Ishikawa (cell line): ENCODE results near the gene CACNA2D3.
A peak's percentile ranks its signal among the peaks of the same experiment; 100 is the strongest.

Experiments used
- CEBPB ChIP-seq: IDR thresholded peaks from 2 replicates; pipeline ENCODE4 v1.6.1; 2012
- EGR1 ChIP-seq: IDR thresholded peaks from 2 replicates; pipeline ENCODE4 v1.6.1; 2012
- EP300 ChIP-seq: IDR thresholded peaks from 2 replicates; pipeline ENCODE4 v1.6.1; 2012; ENCODE audit warnings: borderline replicate concordance
- FOXM1 ChIP-seq: IDR thresholded peaks from 2 replicates; pipeline ENCODE4 v1.6.1; 2012; ENCODE audit warnings: low read depth, borderline replicate concordance
- NFIC ChIP-seq: IDR thresholded peaks from 2 replicates; pipeline ENCODE4 v1.6.1; 2012
- RAD21 ChIP-seq: IDR thresholded peaks from 2 replicates; pipeline ENCODE4 v1.6.1; 2012; ENCODE audit warnings: low read depth
- TAF1 ChIP-seq: IDR thresholded peaks from 2 replicates; pipeline ENCODE4 v1.6.1; 2012; ENCODE audit warnings: low read depth, mild to moderate bottlenecking
- TCF12 ChIP-seq: IDR thresholded peaks from 2 replicates; pipeline ENCODE4 v1.6.1; 2012; ENCODE audit warnings: low read depth
- TEAD4 ChIP-seq: IDR thresholded peaks from 2 replicates; pipeline ENCODE4 v1.6.1; 2012
- YY1 ChIP-seq: IDR thresholded peaks from 2 replicates; pipeline ENCODE4 v1.6.1; 2012; ENCODE audit warnings: low read depth
- ZBTB7A ChIP-seq: IDR thresholded peaks from 2 replicates; pipeline ENCODE4 v1.6.1; 2012; ENCODE audit warnings: low read depth
- TF ChIP-seq, protein P1 (sequence below): IDR thresholded peaks from 2 replicates; pipeline ENCODE4 v1.6.1; 2012; ENCODE audit warnings: low read depth, mild to moderate bottlenecking
- TF ChIP-seq, protein P2 (sequence below): IDR thresholded peaks from 2 replicates; pipeline ENCODE4 v1.6.1; 2012
- TF ChIP-seq, protein P3 (sequence below): IDR thresholded peaks from 2 replicates; pipeline ENCODE4 v1.6.1; 2012

The CACNA2D3 gene

DNA sequence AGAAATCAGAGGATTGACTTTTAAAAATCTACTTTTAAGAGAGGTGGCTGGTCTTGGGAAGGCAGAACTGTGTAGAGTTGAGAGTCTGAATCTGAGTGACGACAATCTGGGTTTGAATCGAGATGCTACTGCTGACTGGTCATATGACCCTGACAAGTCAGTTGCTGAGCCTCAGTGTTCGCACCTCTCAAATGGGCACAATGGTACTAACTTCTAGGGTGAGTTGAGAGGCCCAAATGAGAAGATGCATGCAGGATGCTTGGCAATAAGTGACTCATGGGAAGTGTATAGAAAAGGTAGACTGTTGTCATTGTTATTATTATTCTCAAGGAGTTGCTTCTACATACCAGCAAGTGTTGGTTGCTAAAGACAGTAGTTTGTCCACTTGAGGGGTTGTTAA lies 10.3 kb downstream of the CACNA2D3 start:
- no peak for TF ChIP-seq FOXM1
- TF ChIP-seq YY1, result no peak
- no peak for TF ChIP-seq EP300
- no peak for TF ChIP-seq CEBPB
- TF ChIP-seq EGR1, result no peak
- TF ChIP-seq, protein P1, sequence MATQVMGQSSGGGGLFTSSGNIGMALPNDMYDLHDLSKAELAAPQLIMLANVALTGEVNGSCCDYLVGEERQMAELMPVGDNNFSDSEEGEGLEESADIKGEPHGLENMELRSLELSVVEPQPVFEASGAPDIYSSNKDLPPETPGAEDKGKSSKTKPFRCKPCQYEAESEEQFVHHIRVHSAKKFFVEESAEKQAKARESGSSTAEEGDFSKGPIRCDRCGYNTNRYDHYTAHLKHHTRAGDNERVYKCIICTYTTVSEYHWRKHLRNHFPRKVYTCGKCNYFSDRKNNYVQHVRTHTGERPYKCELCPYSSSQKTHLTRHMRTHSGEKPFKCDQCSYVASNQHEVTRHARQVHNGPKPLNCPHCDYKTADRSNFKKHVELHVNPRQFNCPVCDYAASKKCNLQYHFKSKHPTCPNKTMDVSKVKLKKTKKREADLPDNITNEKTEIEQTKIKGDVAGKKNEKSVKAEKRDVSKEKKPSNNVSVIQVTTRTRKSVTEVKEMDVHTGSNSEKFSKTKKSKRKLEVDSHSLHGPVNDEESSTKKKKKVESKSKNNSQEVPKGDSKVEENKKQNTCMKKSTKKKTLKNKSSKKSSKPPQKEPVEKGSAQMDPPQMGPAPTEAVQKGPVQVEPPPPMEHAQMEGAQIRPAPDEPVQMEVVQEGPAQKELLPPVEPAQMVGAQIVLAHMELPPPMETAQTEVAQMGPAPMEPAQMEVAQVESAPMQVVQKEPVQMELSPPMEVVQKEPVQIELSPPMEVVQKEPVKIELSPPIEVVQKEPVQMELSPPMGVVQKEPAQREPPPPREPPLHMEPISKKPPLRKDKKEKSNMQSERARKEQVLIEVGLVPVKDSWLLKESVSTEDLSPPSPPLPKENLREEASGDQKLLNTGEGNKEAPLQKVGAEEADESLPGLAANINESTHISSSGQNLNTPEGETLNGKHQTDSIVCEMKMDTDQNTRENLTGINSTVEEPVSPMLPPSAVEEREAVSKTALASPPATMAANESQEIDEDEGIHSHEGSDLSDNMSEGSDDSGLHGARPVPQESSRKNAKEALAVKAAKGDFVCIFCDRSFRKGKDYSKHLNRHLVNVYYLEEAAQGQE, result no peak
- TF ChIP-seq TEAD4, result no peak
- TF ChIP-seq RAD21, result no peak
- TF ChIP-seq, protein P2, sequence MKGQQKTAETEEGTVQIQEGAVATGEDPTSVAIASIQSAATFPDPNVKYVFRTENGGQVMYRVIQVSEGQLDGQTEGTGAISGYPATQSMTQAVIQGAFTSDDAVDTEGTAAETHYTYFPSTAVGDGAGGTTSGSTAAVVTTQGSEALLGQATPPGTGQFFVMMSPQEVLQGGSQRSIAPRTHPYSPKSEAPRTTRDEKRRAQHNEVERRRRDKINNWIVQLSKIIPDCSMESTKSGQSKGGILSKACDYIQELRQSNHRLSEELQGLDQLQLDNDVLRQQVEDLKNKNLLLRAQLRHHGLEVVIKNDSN, result no peak
- no peak for TF ChIP-seq ZBTB7A

DNA sequence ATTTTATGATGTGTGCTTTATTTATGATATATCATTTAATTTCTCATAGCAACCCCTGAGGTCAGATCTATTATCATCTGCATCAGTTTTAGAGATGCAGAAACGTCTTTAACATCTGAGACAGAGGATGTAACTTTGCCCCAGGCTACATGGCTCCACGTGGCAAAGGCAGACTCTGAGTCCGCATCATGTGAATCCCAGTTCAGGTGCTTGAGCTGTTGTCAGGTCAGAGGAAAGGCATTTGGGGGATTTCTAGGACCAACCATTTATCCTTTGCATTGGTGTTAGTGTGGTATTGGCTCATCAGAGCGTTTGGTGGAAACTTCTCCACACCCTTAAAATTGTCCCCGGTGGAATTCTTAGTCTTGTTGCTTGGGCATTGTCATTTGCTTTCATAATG lies 10.8 kb downstream of the CACNA2D3 start:
- no peak for TF ChIP-seq TEAD4
- TF ChIP-seq, protein P3, sequence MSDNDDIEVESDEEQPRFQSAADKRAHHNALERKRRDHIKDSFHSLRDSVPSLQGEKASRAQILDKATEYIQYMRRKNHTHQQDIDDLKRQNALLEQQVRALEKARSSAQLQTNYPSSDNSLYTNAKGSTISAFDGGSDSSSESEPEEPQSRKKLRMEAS, result no peak

DNA sequence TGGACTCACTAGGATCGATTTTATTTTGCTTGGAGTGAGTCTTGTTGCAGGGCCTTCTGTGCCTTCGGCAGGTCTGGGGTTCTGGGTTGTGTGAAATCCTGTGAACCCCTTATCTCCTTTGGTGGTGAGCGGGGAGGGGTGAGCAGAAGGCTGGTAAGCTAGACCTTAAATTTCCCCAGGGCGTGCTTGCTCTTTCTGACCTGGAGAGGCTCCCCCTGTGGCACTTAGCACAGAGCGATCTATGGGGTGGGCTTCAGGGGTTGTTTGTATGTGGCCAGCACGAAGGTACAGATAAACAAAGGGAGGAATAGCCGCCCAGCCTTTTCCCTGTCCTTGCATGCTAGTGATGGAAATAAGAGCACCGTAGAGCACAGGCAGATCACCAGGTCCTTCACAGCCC lies 11.8 kb downstream of the CACNA2D3 start:
- no peak for TF ChIP-seq TCF12
- no peak for TF ChIP-seq NFIC
- TF ChIP-seq, protein P1, result no peak
- TF ChIP-seq TEAD4, result no peak
- no peak for TF ChIP-seq RAD21
- no peak for TF ChIP-seq TAF1
- TF ChIP-seq CEBPB, result no peak
- TF ChIP-seq, protein P3, result no peak
- TF ChIP-seq, protein P2, result no peak
- TF ChIP-seq FOXM1, result no peak
- TF ChIP-seq ZBTB7A, result no peak

DNA sequence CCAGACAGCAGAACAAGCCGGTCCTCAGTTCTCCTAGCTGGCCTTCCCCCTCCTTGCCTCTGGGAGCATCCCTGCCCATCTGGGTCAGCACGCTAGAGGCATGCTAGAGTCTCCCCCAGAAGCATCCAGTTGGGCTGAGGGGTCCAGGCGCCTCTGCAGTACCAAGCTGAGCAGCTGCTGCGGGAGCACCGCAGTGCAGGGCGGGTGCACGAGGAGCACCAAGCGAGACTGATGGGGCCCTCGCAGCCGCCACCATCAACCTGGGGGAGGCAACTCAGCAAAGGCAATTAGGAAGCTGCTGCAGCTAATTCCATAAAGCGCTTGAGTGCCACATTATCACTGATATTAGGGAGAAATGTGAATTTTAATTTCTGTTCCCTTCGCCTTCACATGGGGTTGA lies 12.4 kb downstream of the CACNA2D3 start:
- TF ChIP-seq TEAD4, result no peak
- TF ChIP-seq TAF1, result no peak
- TF ChIP-seq EGR1, result no peak

DNA sequence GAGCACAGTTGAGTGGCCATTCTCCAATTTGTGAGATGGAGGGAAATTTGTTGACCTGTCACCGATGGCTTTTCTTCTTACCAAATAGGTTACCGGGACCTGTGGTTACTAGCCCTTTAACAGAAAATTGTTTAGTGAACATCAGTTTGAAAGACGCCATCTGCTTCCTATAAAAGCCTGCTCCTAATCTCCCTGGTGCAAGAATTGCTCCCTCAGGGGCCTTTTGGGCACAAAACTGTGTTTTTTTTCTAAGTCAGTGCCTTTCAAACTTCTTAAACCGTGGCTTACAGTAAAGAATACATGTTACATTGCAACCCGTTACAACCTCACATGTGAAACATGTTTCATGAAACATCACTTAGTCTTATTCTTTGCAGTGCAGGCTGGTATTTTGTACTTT lies 15.0 kb downstream of the CACNA2D3 start:
- no peak for TF ChIP-seq RAD21
- TF ChIP-seq, protein P1, result no peak
- TF ChIP-seq, protein P3, result no peak
- no peak for TF ChIP-seq EP300
- TF ChIP-seq EGR1, result no peak

DNA sequence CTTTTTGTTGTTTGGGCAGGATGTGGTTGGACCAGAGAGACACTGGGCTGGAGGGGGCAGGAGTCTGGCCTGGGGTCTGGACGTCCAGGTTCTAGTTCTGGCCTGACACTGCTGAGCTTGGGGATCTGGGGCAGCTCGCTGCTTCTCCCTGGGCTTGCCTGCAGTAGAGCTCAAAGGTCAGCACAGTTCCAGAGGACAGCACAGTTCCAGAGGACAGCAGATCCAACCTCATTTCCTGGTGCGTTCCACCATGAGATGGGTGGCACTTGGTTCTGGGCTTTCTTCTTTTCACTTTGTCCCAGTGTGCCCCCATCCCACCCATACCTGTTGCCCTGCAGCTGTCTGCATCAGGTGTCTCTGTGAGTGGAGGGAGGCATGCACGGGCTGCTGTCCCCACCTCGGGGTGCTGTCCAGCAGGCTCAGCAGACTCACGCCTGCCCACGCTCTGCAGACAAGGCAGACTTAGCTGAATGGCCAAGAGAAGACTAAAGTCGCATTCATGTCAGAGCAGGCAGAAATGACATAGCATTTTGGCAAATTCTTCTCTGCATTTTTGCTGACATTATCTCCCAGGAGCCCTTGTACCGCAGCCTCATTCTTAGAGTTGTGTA lies 16.7 kb downstream of the CACNA2D3 start:
- TF ChIP-seq RAD21, result no peak
- TF ChIP-seq, protein P1, result peak; percentile 77
